ENCODE results near the gene GMDS.

DNA sequence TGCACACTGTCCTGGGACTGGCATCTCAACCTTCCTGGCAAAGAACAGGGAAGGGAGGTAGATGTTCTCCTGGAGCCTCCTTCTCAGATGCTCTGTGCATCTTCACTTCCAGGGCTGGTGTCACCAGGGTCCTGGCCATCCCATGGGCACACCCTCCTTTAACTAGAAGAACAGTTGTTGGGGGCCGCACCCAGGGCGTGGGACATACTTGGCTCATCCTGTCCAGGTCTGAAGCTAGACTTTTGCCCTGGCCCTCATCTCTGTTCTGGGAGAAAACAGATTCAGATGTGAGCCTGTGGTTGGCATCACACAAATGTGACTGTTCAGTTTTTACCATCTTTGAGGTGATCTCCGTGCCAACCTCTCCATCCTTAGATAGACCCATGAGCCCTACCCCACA lies 594.0 kb downstream of the GMDS start:
- no peak for TF ChIP-seq POLR2A (IDR thresholded peaks at IDR 0.05; ENCODE audit: low read depth, low read length)
- TF ChIP-seq, protein P1, sequence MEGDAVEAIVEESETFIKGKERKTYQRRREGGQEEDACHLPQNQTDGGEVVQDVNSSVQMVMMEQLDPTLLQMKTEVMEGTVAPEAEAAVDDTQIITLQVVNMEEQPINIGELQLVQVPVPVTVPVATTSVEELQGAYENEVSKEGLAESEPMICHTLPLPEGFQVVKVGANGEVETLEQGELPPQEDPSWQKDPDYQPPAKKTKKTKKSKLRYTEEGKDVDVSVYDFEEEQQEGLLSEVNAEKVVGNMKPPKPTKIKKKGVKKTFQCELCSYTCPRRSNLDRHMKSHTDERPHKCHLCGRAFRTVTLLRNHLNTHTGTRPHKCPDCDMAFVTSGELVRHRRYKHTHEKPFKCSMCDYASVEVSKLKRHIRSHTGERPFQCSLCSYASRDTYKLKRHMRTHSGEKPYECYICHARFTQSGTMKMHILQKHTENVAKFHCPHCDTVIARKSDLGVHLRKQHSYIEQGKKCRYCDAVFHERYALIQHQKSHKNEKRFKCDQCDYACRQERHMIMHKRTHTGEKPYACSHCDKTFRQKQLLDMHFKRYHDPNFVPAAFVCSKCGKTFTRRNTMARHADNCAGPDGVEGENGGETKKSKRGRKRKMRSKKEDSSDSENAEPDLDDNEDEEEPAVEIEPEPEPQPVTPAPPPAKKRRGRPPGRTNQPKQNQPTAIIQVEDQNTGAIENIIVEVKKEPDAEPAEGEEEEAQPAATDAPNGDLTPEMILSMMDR (IDR thresholded peaks at IDR 0.05; ENCODE audit: extremely low read depth in 1 of 2, insufficient read depth in 1 of 2, low read depth in 1 of 2, low read length in 2 of 2), result no peak
- TF ChIP-seq FOS (IDR thresholded peaks at IDR 0.05; ENCODE audit: borderline replicate concordance, insufficient read depth, low read length), result no peak
- TF ChIP-seq MYC (IDR thresholded peaks at IDR 0.05; ENCODE audit: low read depth, low read length), result no peak
- TF ChIP-seq, protein P2, sequence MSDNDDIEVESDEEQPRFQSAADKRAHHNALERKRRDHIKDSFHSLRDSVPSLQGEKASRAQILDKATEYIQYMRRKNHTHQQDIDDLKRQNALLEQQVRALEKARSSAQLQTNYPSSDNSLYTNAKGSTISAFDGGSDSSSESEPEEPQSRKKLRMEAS (IDR thresholded peaks at IDR 0.05; ENCODE audit: insufficient read depth, insufficient read length), result no peak
- no peak for TF ChIP-seq POLR2AphosphoS5 (IDR thresholded peaks at IDR 0.05; ENCODE audit: insufficient read depth, low read depth, low read length)
- TF ChIP-seq JUN (IDR thresholded peaks at IDR 0.05; ENCODE audit: borderline replicate concordance, insufficient read depth, insufficient read length, low read depth), result no peak

Data from endothelial cell of umbilical vein (primary cell).